HEK293T (cell line): Measurements from ENCODE around the gene THOC5.
"Not testable (repeated sequence)": the region's sequence is repeated elsewhere in the genome, so short reads cannot be mapped to it uniquely, and the experiment has no call there.

ENCODE experiments used
- CTCF ChIA-PET: fragments of 350-600 bp; formaldehyde crosslinking; extraction: SDS; loops from one replicate; lab custom pipeline; 2021; ENCODE audit warnings: antibody characterized with exemption, inconsistent platforms; lab: Yijun Ruan, JAX
- POLR2A ChIA-PET: fragments of 350-600 bp; formaldehyde crosslinking; extraction: SDS; loops from one replicate; lab custom pipeline; 2020; ENCODE audit warnings: antibody characterized with exemption, inconsistent platforms; lab: Yijun Ruan, JAX
- DNase-seq: peaks from one replicate; pipeline ENCODE4 v3.0.0; 2012; ENCODE audit warnings: mixed read lengths; ENCODE audit errors: extremely low spot score
- ARNT ChIP-seq: fragments of 450-650 bp; IDR thresholded peaks from 2 replicates; pipeline ENCODE4 v1.6.1; 2017; ENCODE audit warnings: mild to moderate bottlenecking
- BHLHE40 ChIP-seq: fragments of 450-650 bp; IDR thresholded peaks from 2 replicates; pipeline ENCODE4 v1.6.1; 2016; ENCODE audit warnings: mild to moderate bottlenecking, moderate library complexity, borderline replicate concordance
- CTBP1 ChIP-seq: fragments of 450-650 bp; IDR thresholded peaks from 2 replicates; pipeline ENCODE4 v1.6.1; 2016; ENCODE audit warnings: borderline replicate concordance
- ELF4 ChIP-seq: fragments of 450-650 bp; IDR thresholded peaks from 2 replicates; pipeline ENCODE4 v1.6.1; 2017; ENCODE audit warnings: antibody characterized with exemption
- FOXA1 ChIP-seq: fragments of 450-650 bp; IDR thresholded peaks from 2 replicates; pipeline ENCODE4 v1.6.1; 2016; ENCODE audit warnings: mild to moderate bottlenecking
- FOXK2 ChIP-seq: fragments of 450-650 bp; IDR thresholded peaks from 2 replicates; pipeline ENCODE4 v1.6.1; 2016; ENCODE audit warnings: mild to moderate bottlenecking
- FOXM1 ChIP-seq: fragments of 450-650 bp; IDR thresholded peaks from 2 replicates; pipeline ENCODE4 v1.6.1; 2017; ENCODE audit warnings: mild to moderate bottlenecking, borderline replicate concordance
- HDGF ChIP-seq: fragments of 450-650 bp; IDR thresholded peaks from 2 replicates; pipeline ENCODE4 v1.6.1; 2017; ENCODE audit warnings: antibody characterized with exemption, borderline replicate concordance
- L3MBTL2 ChIP-seq: fragments of 450-650 bp; conservative IDR thresholded peaks from 2 replicates; pipeline ENCODE4 v1.6.1; 2016; ENCODE audit warnings: mild to moderate bottlenecking
- LEF1 ChIP-seq: fragments of 450-650 bp; IDR thresholded peaks from 2 replicates; pipeline ENCODE4 v1.6.1; 2017; ENCODE audit warnings: mild to moderate bottlenecking, borderline replicate concordance
- NFRKB ChIP-seq: fragments of 450-650 bp; IDR thresholded peaks from 2 replicates; pipeline ENCODE4 v1.6.1; 2016; ENCODE audit warnings: mild to moderate bottlenecking, moderate library complexity
- SP1 ChIP-seq: fragments of 450-650 bp; IDR thresholded peaks from 2 replicates; pipeline ENCODE4 v1.6.1; 2017
- SUZ12 ChIP-seq: fragments of 450-650 bp; IDR thresholded peaks from 2 replicates; pipeline ENCODE4 v1.6.1; 2016; ENCODE audit warnings: mild to moderate bottlenecking
- TARDBP ChIP-seq: fragments of 450-650 bp; IDR thresholded peaks from 2 replicates; pipeline ENCODE4 v1.6.1; 2016
- ZNF384 ChIP-seq: fragments of 450-650 bp; IDR thresholded peaks from 2 replicates; pipeline ENCODE4 v1.6.1; 2016
- TF ChIP-seq, protein P1 (sequence below): fragments of 450-650 bp; IDR thresholded peaks from 2 replicates; pipeline ENCODE4 v1.6.1; 2016

Gene THOC5

DNA sequence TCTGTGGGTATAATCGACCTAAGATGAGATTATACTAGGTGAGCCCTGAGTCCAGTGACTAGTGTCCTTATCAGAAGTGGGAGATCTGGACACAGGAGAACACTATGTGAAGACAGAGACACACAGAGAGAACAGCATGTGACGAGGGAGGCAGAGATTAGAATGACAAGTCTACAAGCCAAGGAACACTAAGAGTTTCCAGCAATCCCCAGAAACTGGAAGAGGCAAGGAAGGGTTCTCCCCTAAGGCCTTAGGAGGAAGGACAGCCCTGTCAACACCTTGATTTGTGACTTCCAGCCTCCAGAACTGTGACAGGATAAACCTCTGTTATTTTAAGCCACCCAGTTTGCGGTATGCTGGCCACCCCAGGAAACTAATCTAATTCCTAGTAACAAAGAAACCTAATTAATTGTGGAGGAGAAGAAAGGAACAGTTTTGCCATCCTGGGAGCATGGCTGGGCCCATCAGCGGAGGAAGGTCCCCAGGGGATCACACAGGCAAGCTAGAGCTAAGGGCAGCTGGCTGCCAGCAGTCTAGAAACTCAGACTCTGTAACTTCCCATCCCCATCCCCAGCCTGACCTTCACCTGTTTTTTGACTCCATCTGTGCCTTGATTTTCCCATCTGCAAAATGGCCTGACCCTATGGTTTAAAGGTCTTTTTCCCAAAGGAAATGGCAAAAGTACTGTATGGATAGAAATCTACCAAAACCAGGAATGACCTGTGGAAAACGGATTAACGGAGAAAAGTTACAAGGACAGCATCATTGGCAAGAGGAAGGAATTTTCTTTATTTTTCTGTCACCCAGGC, 10.3 kb upstream of the THOC5 start:
- no peak for TF ChIP-seq TARDBP
- POLR2A ChIA-PET, result interaction anchor here (1.9 kb wide), 1 partner anchor 10 kb away, joined by 11 read pairs; the partner anchor contains the start of gene THOC5
- CTCF ChIA-PET, result no interaction called here
- no peak for DNase-seq

DNA sequence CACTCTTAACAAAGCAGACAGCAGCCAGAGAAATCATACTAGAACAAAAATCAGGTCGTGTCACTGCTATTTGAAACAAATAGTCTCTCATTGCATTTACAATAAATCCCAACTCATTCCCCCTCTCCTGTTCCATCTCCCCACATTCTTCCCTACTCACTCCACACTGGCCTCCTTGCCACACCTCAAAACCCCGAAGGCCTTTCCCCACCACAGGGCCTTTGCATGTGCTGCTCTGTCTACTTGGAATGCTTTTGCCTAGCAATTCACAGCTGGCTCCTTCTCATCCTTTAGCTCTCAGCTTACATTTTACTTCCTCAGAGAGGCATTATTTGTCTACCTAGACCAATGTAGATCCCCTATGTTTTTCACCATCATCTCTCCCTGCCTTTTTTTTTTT, 6.3 kb upstream of the THOC5 start:
- no peak for DNase-seq
- TF ChIP-seq HDGF, result no peak
- TF ChIP-seq ZNF384, result no peak
- TF ChIP-seq SUZ12, result no peak
- no peak for TF ChIP-seq FOXM1
- no peak for TF ChIP-seq L3MBTL2
- TF ChIP-seq, protein P1, sequence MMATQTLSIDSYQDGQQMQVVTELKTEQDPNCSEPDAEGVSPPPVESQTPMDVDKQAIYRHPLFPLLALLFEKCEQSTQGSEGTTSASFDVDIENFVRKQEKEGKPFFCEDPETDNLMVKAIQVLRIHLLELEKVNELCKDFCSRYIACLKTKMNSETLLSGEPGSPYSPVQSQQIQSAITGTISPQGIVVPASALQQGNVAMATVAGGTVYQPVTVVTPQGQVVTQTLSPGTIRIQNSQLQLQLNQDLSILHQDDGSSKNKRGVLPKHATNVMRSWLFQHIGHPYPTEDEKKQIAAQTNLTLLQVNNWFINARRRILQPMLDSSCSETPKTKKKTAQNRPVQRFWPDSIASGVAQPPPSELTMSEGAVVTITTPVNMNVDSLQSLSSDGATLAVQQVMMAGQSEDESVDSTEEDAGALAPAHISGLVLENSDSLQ, result no peak
- no peak for TF ChIP-seq ARNT
- no peak for TF ChIP-seq BHLHE40
- no peak for TF ChIP-seq LEF1
- no peak for TF ChIP-seq ELF4
- no peak for TF ChIP-seq FOXK2
- TF ChIP-seq NFRKB, result no peak
- no peak for TF ChIP-seq CTBP1
- TF ChIP-seq TARDBP, result no peak
- no peak for TF ChIP-seq FOXA1
- TF ChIP-seq SP1, result no peak
- POLR2A ChIA-PET, result no interaction called here
- CTCF ChIA-PET, result no interaction called here

DNA sequence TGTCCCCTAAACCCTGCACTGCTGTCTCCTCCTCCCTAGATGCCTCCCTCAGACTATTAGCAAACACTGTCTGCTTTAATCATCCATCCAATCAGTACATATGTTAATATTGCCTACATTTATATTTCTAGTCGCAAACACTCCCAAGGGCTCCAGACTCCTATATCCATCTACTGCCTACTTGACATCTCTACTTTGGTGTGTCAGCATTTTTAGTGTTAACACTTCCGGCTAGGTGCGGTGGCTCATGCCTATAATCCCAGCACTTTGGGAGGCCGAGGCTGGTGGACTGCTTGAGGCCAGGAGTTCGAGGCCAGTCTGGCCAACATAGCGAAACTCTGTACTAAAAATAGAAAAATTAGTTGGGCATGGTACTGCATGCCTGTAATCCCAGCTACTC, 5.5 kb upstream of the THOC5 start:
- TF ChIP-seq NFRKB (no peak), SP1 (no peak), CTBP1 (no peak), FOXK2 (no peak), SUZ12 (no peak), LEF1 (no peak)
- TF ChIP-seq, protein P1, result no peak
- DNase-seq, result no peak
- CTCF ChIA-PET, result no interaction called here
- POLR2A ChIA-PET, result no interaction called here

DNA sequence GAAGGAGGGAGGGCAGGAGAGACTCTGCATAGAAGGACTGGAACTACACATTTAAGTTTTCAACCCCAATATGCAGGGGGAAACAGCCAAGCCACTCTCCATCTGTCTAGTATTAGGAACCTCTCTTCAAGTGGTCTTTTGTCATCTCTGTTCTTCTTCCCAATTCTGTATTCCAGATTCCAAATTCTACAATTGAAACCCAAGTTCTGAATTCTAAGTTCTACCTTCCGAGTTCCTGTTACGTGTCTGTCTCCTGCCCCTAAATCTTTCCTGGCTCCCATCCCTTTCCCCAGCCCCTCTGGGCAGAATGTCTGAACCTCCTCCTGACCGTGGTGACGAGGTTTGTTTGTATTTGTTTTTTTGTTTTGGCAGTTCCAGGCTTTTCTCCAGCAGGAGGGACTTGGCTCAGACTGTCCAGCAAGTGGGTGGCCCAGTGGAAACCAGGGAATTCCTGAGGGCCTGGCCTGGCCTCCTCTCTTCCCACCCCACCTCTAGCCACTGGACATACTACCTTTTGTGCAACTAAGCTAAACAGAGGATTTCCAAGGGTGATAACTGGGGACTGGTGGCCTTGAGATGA, 1.6 kb upstream of the THOC5 start:
- TF ChIP-seq FOXA1 (no peak), L3MBTL2 (no peak), TARDBP (no peak), SP1 (no peak), LEF1 (no peak), NFRKB (no peak)
- no peak for DNase-seq
- ChIA-PET CTCF (interaction anchor here (0.6 kb wide), 1 partner anchor 12 kb away, joined by 3 read pairs; no protein-coding TSS in a partner anchor), POLR2A (interaction anchor here (0.9 to 2.5 kb wide), 8 partner anchors 10 to 167 kb away, joined by 3 to 30 read pairs (median 7); partner anchors contain the start of genes AP1B1 and NIPSNAP1)

DNA sequence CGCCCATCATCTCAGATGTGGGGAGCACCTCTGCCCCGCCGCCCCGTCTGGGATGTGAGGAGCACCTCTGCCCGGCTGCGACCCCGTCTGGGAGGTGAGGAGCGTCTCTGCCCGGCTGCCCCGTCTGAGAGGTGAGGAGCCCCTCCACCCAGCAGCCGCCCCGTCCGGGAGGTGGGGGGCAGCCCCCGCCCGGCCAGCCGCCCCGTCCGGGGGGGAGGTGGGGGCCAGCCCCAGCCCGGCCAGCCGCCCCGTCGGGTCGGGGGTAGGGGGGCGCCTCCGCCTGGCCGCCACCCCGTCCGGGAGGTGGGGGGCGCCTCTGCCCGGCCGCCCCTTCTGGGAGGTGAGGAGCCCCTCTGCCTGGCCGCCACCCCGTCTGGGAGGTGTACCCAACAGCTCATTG, 1.2 kb downstream of the THOC5 start:
- CTCF ChIA-PET, POLR2A ChIA-PET, DNase-seq: not testable (repeated sequence)

DNA sequence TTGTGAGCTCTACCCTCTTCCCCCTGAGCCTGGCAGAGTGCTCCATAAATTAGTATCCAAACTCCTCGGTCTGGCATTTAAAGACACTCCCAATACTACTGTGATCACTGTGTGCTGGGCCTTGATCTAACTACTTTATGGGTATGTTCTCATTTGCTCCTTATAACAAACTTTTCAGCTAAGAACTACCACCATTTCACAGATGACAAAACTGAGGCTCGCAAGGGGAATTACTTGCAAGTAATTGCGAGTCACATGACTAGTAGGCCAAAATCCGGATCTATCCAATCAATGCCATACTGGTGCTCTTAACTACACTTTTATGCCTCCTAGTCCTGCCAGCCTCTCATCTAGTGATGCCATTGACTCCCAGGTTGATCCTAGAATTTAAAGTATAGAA, 3.6 kb downstream of the THOC5 start:
- DNase-seq, result no peak
- no peak for TF ChIP-seq SUZ12
- TF ChIP-seq SP1, result no peak
- no peak for TF ChIP-seq FOXK2
- TF ChIP-seq TARDBP, result no peak
- TF ChIP-seq, protein P1, result no peak
- TF ChIP-seq ELF4, result no peak
- ChIA-PET POLR2A (no interaction called here), CTCF (no interaction called here)

DNA sequence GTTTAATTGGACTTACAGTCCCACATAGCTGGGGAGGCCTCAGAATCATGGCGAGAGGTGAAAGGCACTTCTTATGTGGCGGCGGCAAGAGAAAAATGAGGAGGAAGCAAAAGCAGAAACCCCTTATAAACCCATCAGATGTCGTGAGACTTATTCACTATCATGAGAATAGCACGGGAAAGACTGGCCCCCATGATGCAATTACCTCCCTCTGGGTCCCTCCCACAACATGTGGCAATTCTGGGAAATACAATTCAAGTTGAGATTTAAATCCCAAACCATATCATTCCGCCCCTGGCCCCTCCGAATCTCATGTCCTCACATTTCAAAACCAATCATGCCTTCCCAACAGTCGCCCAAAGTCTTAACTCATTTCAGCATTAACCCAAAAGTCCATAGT, 8.5 kb downstream of the THOC5 start:
- DNase-seq, CTCF ChIA-PET: not testable (repeated sequence)
- POLR2A ChIA-PET, result interaction anchor here (1.1 to 4.1 kb wide), 2 partner anchors 9 to 169 kb away, joined by 3 to 30 read pairs; partner anchors contain the start of gene THOC5
